HepG2 (cell line): ENCODE results near the gene LRIT1. TPM values are rescaled to one million over a fixed set of nuclear protein-coding genes. Genes with fewer than 3 reads are reported as not detected.

ENCODE experiments used
- ATAC-seq: fragments of 200-7000 bp; cut with Tn5 transposase; 3 replicates; pipeline ENCODE4 v1.9.1; 2020; ENCODE audit warnings: mild to moderate bottlenecking, moderate library complexity
- BruUV-seq: library from RNA; stranded (reverse); fragments of 400-500 nt; replicated peaks from 2 replicates; lab custom pipeline; 2021; lab: Mats Ljungman, UMichigan
- CTCF ChIA-PET: fragments of 300-600 bp; formaldehyde crosslinking; extraction: SDS; loops from one replicate; lab custom pipeline; 2021; ENCODE audit warnings: low total read pairs, inconsistent platforms, low intra/inter-chr PET ratio; lab: Yijun Ruan, JAX
- POLR2A ChIA-PET: fragments of 350-600 bp; sonication (Branson Sonifier 250); formaldehyde crosslinking; loops from one replicate; lab custom pipeline; 2020; ENCODE audit warnings: antibody characterized with exemption, inconsistent platforms; lab: Yijun Ruan, JAX
- DNase-seq: peaks from one replicate; pipeline ENCODE4 v3.0.0-alpha.2; 2015; ENCODE audit warnings: low spot score
- FAIRE-seq: peaks from 3 replicates; lab custom pipeline; 2011; peaks lifted over from hg19 to GRCh38; lab: Jason Lieb, UNC
- H2AFZ ChIP-seq: one replicate; pipeline ENCODE4 v1.6.1; 2011; ENCODE audit warnings: low read length, inconsistent platforms
- H3K27ac ChIP-seq: fragments of 300-600 bp; 3 replicates; pipeline ENCODE4 v1.8.0; 2011; ENCODE audit warnings: mixed run types, mild to moderate bottlenecking, mixed read lengths, low read length, inconsistent platforms; ENCODE audit not compliant: insufficient read depth; ENCODE audit errors: extremely low read length
- H3K27me3 ChIP-seq, 2 experiments: fragments of 200-600 bp in 1 of 2; 2 replicates in 1 of 2; 3 replicates in 1 of 2; pipeline versions ENCODE4 v1.6.0 to v1.8.0; 2011; ENCODE audit warnings: low read length in 2 of 2, mild to moderate bottlenecking in 2 of 2, moderate library complexity in 2 of 2, inconsistent platforms in 1 of 2; ENCODE audit not compliant: insufficient read depth in 2 of 2, control insufficient read depth in 1 of 2
- H3K36me3 ChIP-seq, 2 experiments: fragments of 200-600 bp in 1 of 2; replicated peaks in 1 of 2; 2 replicates in 1 of 2; 3 replicates in 1 of 2; pipeline versions ENCODE4 v1.5.1 to v1.8.0; 2011; ENCODE audit warnings: low read length in 2 of 2, inconsistent platforms in 1 of 2; ENCODE audit not compliant: insufficient read depth in 2 of 2, control insufficient read depth in 1 of 2
- H3K4me1 ChIP-seq: 2 replicates; pipeline ENCODE4 v1.5.1; 2012; ENCODE audit warnings: low read length, inconsistent platforms; ENCODE audit not compliant: insufficient read depth
- H3K4me2 ChIP-seq: 2 replicates; pipeline ENCODE4 v1.6.0; 2011; ENCODE audit warnings: low read depth, low read length, inconsistent platforms
- H3K4me3 ChIP-seq, 3 experiments: fragments of 200-600 bp in 1 of 3; sonication (generic), shearing (Covaris generic) in 1 of 3; replicated peaks in 1 of 3; 2 replicates each; pipeline ENCODE4 v1.5.1; 2011 to 2016; ENCODE audit warnings: low read length in 3 of 3, inconsistent platforms in 2 of 3, low read depth in 2 of 3, mild to moderate bottlenecking in 2 of 3, control low read depth in 1 of 3, mixed read lengths in 1 of 3; ENCODE audit not compliant: insufficient read depth in 1 of 3
- H3K79me2 ChIP-seq: one replicate; pipeline ENCODE4 v1.6.1; 2011; ENCODE audit warnings: low read length, inconsistent platforms; ENCODE audit not compliant: insufficient read depth
- H3K9ac ChIP-seq: 2 replicates; pipeline ENCODE4 v1.6.0; 2011; ENCODE audit warnings: mild to moderate bottlenecking, low read depth, low read length, inconsistent platforms; ENCODE audit not compliant: insufficient read depth
- H3K9me3 ChIP-seq: 2 replicates; pipeline ENCODE4 v1.5.1; 2012; ENCODE audit warnings: mild to moderate bottlenecking, low read length
- H4K20me1 ChIP-seq: 2 replicates; pipeline ENCODE4 v1.6.0; 2011; ENCODE audit warnings: inconsistent platforms, mild to moderate bottlenecking, low read length, moderate library complexity; ENCODE audit not compliant: insufficient read depth
- BRD4 ChIP-seq: sonication (generic); formaldehyde crosslinking; IDR thresholded peaks from 2 replicates; pipeline ENCODE4 v1.4.0; 2020; ENCODE audit warnings: missing genetic modification reagents
- EP300 ChIP-seq, 3 experiments: sonication (generic) in 1 of 3; formaldehyde crosslinking in 1 of 3; IDR thresholded peaks; 2 replicates each; pipeline versions ENCODE4 v1.5.1 to v1.6.1; 2011 to 2020; ENCODE audit warnings: low read depth in 2 of 3, low read length in 2 of 3, borderline replicate concordance in 1 of 3, improper control_type of control experiment in 1 of 3, mild to moderate bottlenecking in 1 of 3, missing genetic modification reagents in 1 of 3, moderate library complexity in 1 of 3
- FLYWCH1 ChIP-seq: sonication (generic); formaldehyde crosslinking; IDR thresholded peaks from 2 replicates; pipeline ENCODE4 v1.8.1; 2023; ENCODE audit warnings: mild to moderate bottlenecking, missing genetic modification reagents
- NFIC ChIP-seq: IDR thresholded peaks from 2 replicates; pipeline ENCODE4 v1.6.1; 2012; ENCODE audit warnings: mild to moderate bottlenecking, low read length, inconsistent platforms
- NPAS2 ChIP-seq: sonication (generic); formaldehyde crosslinking; IDR thresholded peaks from 2 replicates; pipeline ENCODE4 v1.8.0; 2022; ENCODE audit warnings: mild to moderate bottlenecking, missing genetic modification reagents, borderline replicate concordance
- POLR2AphosphoS5 ChIP-seq: IDR thresholded peaks from 2 replicates; pipeline ENCODE4 v1.6.1; 2012; ENCODE audit warnings: low read depth, low read length
- REL ChIP-seq: sonication (generic); formaldehyde crosslinking; conservative IDR thresholded peaks from 2 replicates; pipeline ENCODE4 v1.8.0; 2022; ENCODE audit warnings: mild to moderate bottlenecking, missing genetic modification reagents, moderate library complexity
- SRF ChIP-seq: IDR thresholded peaks from 2 replicates; pipeline ENCODE4 v1.6.1; 2011; ENCODE audit warnings: mild to moderate bottlenecking, low read depth, low read length, moderate library complexity
- ZFP90 ChIP-seq: sonication (generic); formaldehyde crosslinking; IDR thresholded peaks from 2 replicates; pipeline ENCODE4 v1.8.0; 2022; ENCODE audit warnings: missing genetic modification reagents, mild to moderate bottlenecking, inconsistent platforms, borderline replicate concordance
- ZNF572 ChIP-seq: sonication (generic); formaldehyde crosslinking; IDR thresholded peaks from 2 replicates; pipeline ENCODE4 v1.5.1; 2020; ENCODE audit warnings: mild to moderate bottlenecking, missing genetic modification reagents
- ZNF83 ChIP-seq: sonication (generic); formaldehyde crosslinking; IDR thresholded peaks from 2 replicates; pipeline ENCODE4 v1.4.0; 2020; ENCODE audit warnings: missing genetic modification reagents, mild to moderate bottlenecking, borderline replicate concordance
- ZNF879 ChIP-seq: sonication (generic); formaldehyde crosslinking; IDR thresholded peaks from 2 replicates; pipeline ENCODE4 v1.8.1; 2023; ENCODE audit warnings: missing genetic modification reagents
- WGBS: methylation state at CpG from one replicate; pipeline ENCODE4 v1.1.6; 2017; ENCODE audit warnings: low lambda C conversion rate; 5-methylcytosine and 5-hydroxymethylcytosine counted together
- in situ Hi-C: cut with HindIII; loops from 2 replicates; pipeline ENCODE4 v1.10.0; 2017; ENCODE audit warnings: low pct_unique_long_range_greater_than_20kb; ENCODE audit not compliant: extremely low pct_ligation_motif_present
- intact Hi-C: fragments of 100-400 bp; cut with micrococcal nuclease; formaldehyde crosslinking; loops from one replicate; pipeline ENCODE4 v1.10.0; 2022; ENCODE audit not compliant: unreplicated experiment
- polyA plus RNA-seq, 8 experiments: library from polyadenylated mRNA; depleted of rRNA in 3 of 8; stranded (reverse) in 7 of 8; unstranded in 1 of 8; fragments of >200 nt; fragmentation: Illumina TruSeq in 4 of 8; extraction: Trizol in 4 of 8; gene quantifications; 2 replicates each; pipeline versions ENCODE4 v1.2.1 to v1.2.3, GENCODE V29; 2011 to 2016; ENCODE audit warnings: low read depth in 4 of 8, missing spikeins in 1 of 8, mixed read lengths in 1 of 8; ENCODE audit not compliant: insufficient read depth in 1 of 8
- total RNA-seq, 5 experiments: library from RNA; depleted of rRNA; stranded (reverse); fragments of >200 nt; fragmentation: Illumina TruSeq; extraction: Trizol; gene quantifications; 2 replicates each; pipeline ENCODE4 v1.2.3, GENCODE V29; 2016; ENCODE audit warnings: low read depth in 1 of 5
- TF ChIP-seq, protein P1 (sequence below), 2 experiments: fragments of 450-650 bp in 1 of 2; sonication (generic) in 1 of 2; formaldehyde crosslinking; IDR thresholded peaks; 2 replicates each; pipeline versions ENCODE4 v1.5.0 to v1.8.0; 2020 to 2022; ENCODE audit warnings: mild to moderate bottlenecking in 1 of 2, missing genetic modification reagents in 1 of 2
- TF ChIP-seq, protein P2 (sequence below): sonication (generic); formaldehyde crosslinking; IDR thresholded peaks from 2 replicates; pipeline ENCODE4 v1.5.0; 2020; ENCODE audit warnings: mild to moderate bottlenecking, missing genetic modification reagents, borderline replicate concordance
- TF ChIP-seq, protein P3 (sequence below): sonication (generic); formaldehyde crosslinking; IDR thresholded peaks from 2 replicates; pipeline ENCODE4 v1.5.1; 2020; ENCODE audit warnings: mild to moderate bottlenecking, missing genetic modification reagents, borderline replicate concordance
- TF ChIP-seq, protein P4 (sequence below): sonication (generic); formaldehyde crosslinking; IDR thresholded peaks from 2 replicates; pipeline ENCODE4 v1.5.0; 2020; ENCODE audit warnings: missing genetic modification reagents

Gene LRIT1
- total and polyA plus RNA-seq, 2 of the 13 experiments (the other 11 are each of a cell fraction or from before 2014, with no cell fraction given), result not detected

DNA sequence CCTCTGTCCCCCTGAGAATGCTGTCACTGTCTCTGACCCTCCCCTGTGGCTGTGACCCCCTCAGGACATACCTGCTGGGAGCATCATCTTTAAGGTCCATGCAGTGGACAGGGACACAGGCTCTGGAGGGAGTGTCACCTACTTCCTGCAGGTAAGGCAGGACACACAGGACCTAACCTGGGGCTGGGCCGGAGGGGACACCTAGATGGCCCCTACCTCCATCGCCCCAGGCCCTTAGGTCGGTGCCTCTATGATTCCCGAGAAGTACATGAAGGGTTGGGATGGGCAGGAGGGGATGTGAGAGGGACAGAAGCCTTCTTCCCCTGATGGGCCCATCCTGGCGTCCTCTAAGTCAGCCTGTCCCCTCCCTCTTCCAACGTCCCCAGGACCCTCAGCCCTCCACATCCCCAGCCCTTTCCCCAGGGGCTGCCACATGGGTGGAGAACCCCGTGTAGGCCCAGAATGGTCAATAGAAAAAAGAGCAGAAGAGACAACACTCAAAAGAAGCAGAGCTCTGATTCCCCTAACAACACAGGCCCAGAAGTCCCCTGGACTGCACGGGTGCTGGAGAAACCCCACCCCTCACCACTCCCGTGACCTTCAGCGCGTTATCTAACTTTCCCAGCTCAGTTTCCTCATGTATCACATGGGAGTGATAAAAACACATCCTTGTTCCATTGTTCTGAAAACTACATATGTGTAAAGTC, 40.7 kb downstream of the LRIT1 start:
- no peak overlapping the region for H3K9ac ChIP-seq
- intact Hi-C loops (no loop called here), in situ Hi-C loops (no loop called here)
- H3K9me3 ChIP-seq, result no peaks in the 10 kb centered on the region
- no peaks in the 10 kb centered on the region for H3K36me3 ChIP-seq
- no peaks in the 10 kb centered on the region for H3K4me1 ChIP-seq
- no peaks in the 10 kb centered on the region for H4K20me1 ChIP-seq
- DNase-seq (no peak), FAIRE-seq (no peak), ATAC-seq (no peak)
- H3K27ac ChIP-seq, result no peak overlapping the region
- H3K4me2 ChIP-seq, result no peak overlapping the region
- POLR2A ChIA-PET, result no interaction called here
- H2AFZ ChIP-seq, result no peak overlapping the region
- H3K4me3 ChIP-seq, result no peak overlapping the region
- no peaks in the 10 kb centered on the region for H3K79me2 ChIP-seq
- peaks cover 8 to 34% of the 10 kb centered on the region in 2 experiments for H3K27me3 ChIP-seq
- no TSS peak for BruUV-seq
- WGBS, result 0% methylated on average over 10 of the region's 11 CpGs
- CTCF ChIA-PET, result no interaction called here
- TF ChIP-seq ZFP90, result no peak
- TF ChIP-seq, protein P1, sequence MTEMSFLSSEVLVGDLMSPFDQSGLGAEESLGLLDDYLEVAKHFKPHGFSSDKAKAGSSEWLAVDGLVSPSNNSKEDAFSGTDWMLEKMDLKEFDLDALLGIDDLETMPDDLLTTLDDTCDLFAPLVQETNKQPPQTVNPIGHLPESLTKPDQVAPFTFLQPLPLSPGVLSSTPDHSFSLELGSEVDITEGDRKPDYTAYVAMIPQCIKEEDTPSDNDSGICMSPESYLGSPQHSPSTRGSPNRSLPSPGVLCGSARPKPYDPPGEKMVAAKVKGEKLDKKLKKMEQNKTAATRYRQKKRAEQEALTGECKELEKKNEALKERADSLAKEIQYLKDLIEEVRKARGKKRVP (CRISPR knock-in tag; IDR thresholded peaks at IDR 0.05), result no peak
- TF ChIP-seq, protein P2, sequence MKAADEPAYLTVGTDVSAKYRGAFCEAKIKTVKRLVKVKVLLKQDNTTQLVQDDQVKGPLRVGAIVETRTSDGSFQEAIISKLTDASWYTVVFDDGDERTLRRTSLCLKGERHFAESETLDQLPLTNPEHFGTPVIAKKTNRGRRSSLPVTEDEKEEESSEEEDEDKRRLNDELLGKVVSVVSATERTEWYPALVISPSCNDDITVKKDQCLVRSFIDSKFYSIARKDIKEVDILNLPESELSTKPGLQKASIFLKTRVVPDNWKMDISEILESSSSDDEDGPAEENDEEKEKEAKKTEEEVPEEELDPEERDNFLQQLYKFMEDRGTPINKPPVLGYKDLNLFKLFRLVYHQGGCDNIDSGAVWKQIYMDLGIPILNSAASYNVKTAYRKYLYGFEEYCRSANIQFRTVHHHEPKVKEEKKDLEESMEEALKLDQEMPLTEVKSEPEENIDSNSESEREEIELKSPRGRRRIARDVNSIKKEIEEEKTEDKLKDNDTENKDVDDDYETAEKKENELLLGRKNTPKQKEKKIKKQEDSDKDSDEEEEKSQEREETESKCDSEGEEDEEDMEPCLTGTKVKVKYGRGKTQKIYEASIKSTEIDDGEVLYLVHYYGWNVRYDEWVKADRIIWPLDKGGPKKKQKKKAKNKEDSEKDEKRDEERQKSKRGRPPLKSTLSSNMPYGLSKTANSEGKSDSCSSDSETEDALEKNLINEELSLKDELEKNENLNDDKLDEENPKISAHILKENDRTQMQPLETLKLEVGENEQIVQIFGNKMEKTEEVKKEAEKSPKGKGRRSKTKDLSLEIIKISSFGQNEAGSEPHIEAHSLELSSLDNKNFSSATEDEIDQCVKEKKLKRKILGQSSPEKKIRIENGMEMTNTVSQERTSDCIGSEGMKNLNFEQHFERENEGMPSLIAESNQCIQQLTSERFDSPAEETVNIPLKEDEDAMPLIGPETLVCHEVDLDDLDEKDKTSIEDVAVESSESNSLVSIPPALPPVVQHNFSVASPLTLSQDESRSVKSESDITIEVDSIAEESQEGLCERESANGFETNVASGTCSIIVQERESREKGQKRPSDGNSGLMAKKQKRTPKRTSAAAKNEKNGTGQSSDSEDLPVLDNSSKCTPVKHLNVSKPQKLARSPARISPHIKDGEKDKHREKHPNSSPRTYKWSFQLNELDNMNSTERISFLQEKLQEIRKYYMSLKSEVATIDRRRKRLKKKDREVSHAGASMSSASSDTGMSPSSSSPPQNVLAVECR (CRISPR knock-in tag), result no peak
- no peak for TF ChIP-seq NPAS2
- TF ChIP-seq FLYWCH1 (CRISPR knock-in tag), result no peak
- no peak for TF ChIP-seq SRF
- TF ChIP-seq NFIC, result no peak
- no peak for TF ChIP-seq BRD4
- no peak for TF ChIP-seq ZNF879 (CRISPR knock-in tag)
- TF ChIP-seq, protein P3, sequence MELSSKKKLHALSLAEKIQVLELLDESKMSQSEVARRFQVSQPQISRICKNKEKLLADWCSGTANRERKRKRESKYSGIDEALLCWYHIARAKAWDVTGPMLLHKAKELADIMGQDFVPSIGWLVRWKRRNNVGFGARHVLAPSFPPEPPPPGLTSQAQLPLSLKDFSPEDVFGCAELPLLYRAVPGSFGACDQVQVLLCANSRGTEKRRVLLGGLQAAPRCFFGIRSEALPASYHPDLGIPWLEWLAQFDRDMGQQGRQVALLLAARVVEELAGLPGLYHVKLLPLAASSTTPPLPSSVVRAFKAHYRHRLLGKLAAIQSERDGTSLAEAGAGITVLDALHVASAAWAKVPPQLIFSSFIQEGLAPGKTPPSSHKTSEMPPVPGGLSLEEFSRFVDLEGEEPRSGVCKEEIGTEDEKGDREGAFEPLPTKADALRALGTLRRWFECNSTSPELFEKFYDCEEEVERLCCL (CRISPR knock-in tag), result no peak
- no peak for TF ChIP-seq EP300 (IDR thresholded peaks at IDR 0.05; ENCODE audit: low read depth in 2 of 2, low read length in 2 of 2)
- TF ChIP-seq EP300 (CRISPR knock-in tag; IDR thresholded peaks at IDR 0.05; ENCODE audit: borderline replicate concordance), result no peak
- no peak for TF ChIP-seq ZNF572 (CRISPR knock-in tag)
- TF ChIP-seq ZNF83, result no peak
- no peak for TF ChIP-seq POLR2AphosphoS5
- no peak for TF ChIP-seq REL (CRISPR knock-in tag)
- TF ChIP-seq, protein P4, sequence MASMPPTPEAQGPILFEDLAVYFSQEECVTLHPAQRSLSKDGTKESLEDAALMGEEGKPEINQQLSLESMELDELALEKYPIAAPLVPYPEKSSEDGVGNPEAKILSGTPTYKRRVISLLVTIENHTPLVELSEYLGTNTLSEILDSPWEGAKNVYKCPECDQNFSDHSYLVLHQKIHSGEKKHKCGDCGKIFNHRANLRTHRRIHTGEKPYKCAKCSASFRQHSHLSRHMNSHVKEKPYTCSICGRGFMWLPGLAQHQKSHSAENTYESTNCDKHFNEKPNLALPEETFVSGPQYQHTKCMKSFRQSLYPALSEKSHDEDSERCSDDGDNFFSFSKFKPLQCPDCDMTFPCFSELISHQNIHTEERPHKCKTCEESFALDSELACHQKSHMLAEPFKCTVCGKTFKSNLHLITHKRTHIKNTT (CRISPR knock-in tag), result no peak
